K562 treated with DMSO at 1 percent for 4 hours (cell line): ENCODE measurements around the gene ACSL6. TPM values are rescaled to one million over a fixed set of nuclear protein-coding genes. Genes with fewer than 3 reads are reported as not detected.

ENCODE experiments used
- total RNA-seq: library from RNA; unstranded; fragments of 300-600 nt; gene quantifications from 2 replicates; pipeline ENCODE4 v1.2.3, GENCODE V29; 2022; ENCODE audit not compliant: insufficient read depth

Gene ACSL6
- total RNA-seq: 1.4 and 1.6 TPM in 2 replicates

GRCh38 chr5:132011622-132012343, at the start of gene ACSL6:
TSS of gene ACSL6 (minus strand) at chr5:132011658. CDS start at chr5:132011553, 105 bp downstream.

GRCh38 chr5:132060501-132061161, 49.2 kb upstream of the ACSL6 start, which contains the start of gene IL3:
TSS of gene IL3 (plus strand) at chr5:132060655. CDS start at chr5:132060707, 52 bp downstream.

GRCh38 chr5:131945551-131946168, 65.8 kb downstream of the ACSL6 start, which contains the start of gene MEIKIN:
TSS of gene MEIKIN (minus strand) at chr5:131945663. CDS start at chr5:131945505, 158 bp downstream.

Other genes with a start within 250 kb of the ACSL6 start
- gene FNIP1, start 214.6 kb downstream of the ACSL6 start, total RNA-seq: 11.7 and 16.1 TPM in 2 replicates
- not detected in 2 replicates for gene MEIKIN, start 66.0 kb downstream of the ACSL6 start, total RNA-seq
- not detected in 2 replicates for gene IL3, start 49.0 kb upstream of the ACSL6 start, total RNA-seq
- gene CSF2, start 62.1 kb upstream of the ACSL6 start, total RNA-seq: not detected in 2 replicates
- gene P4HA2, start 216.2 kb upstream of the ACSL6 start, total RNA-seq: 47.6 and 48.7 TPM in 2 replicates
- 26.5 and 32.2 TPM in 2 replicates for gene PDLIM4, start 246.0 kb upstream of the ACSL6 start, total RNA-seq